GM23338 (cell line): ENCODE measurements around the gene GLRX. TPM values are rescaled to one million over a fixed set of nuclear protein-coding genes. Genes with fewer than 3 reads are reported as not detected.

ENCODE experiments used
- CREB1 ChIP-seq: fragments of 250-450 bp; sonication (Bioruptor Pico); IDR thresholded peaks from 2 replicates; pipeline ENCODE4 v1.5.0; 2020; ENCODE audit warnings: low read depth, mild to moderate bottlenecking, moderate library complexity
- EZH2 ChIP-seq: fragments of 200-600 bp; sonication (generic); IDR thresholded peaks from one replicate; pipeline ENCODE4 v1.8.0; 2017; ENCODE audit warnings: antibody characterized with exemption, mild to moderate bottlenecking, low read depth; ENCODE audit not compliant: unreplicated experiment
- JUNB ChIP-seq: IDR thresholded peaks from one replicate; pipeline ENCODE4 v1.6.1; 2016; ENCODE audit warnings: antibody characterized with exemption; ENCODE audit not compliant: unreplicated experiment
- STAT1 ChIP-seq: IDR thresholded peaks from one replicate; pipeline ENCODE4 v1.6.1; 2016; ENCODE audit warnings: antibody characterized with exemption; ENCODE audit not compliant: unreplicated experiment
- ZNF331 ChIP-seq: fragments of 250-450 bp; sonication (Bioruptor Pico); IDR thresholded peaks from 2 replicates; pipeline ENCODE4 v1.5.0; 2020; ENCODE audit warnings: low read depth, mild to moderate bottlenecking, moderate library complexity
- polyA plus RNA-seq: library from polyadenylated mRNA; unstranded; fragments of >200 nt; fragmentation: Nextera tagmentation; extraction: Ambion mirVana; gene quantifications from 2 replicates; pipeline ENCODE4 v1.2.1, GENCODE V29; 2016
- total RNA-seq: library from RNA; depleted of rRNA; stranded (reverse); fragments of >200 nt; shearing (Covaris generic); gene quantifications from 2 replicates; pipeline ENCODE4 v1.2.3, GENCODE V29; 2014; rRNA removed
- TF ChIP-seq, protein P1 (sequence below): fragments of 250-450 bp; sonication (Bioruptor Pico); IDR thresholded peaks from 2 replicates; pipeline ENCODE4 v1.5.0; 2020; ENCODE audit warnings: mild to moderate bottlenecking, moderate library complexity

GLRX gene
- total and polyA plus RNA-seq, 2 experiments from 2014 or later = 9.5 to 42.2 TPM

DNA sequence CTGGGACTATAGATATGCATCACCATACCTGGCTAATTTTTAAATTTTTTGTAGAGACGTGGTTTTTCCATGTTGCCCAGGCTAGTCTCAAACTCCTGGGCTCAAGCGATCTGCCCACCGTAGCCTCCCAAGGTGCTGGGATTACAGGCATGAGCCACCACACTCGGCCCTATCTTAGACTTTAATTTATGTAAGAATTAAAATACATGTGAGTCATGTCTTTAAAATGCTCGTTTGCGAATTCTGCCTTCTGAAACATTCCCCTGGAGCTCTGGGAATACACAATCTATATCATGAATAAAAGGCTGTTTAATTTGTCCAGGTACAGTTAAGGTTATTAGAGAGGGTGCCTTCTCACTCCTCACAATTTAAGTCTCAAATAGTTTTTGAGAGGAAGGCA is 58.6 kb downstream of the GLRX start (continued):
- TF ChIP-seq, protein P1, sequence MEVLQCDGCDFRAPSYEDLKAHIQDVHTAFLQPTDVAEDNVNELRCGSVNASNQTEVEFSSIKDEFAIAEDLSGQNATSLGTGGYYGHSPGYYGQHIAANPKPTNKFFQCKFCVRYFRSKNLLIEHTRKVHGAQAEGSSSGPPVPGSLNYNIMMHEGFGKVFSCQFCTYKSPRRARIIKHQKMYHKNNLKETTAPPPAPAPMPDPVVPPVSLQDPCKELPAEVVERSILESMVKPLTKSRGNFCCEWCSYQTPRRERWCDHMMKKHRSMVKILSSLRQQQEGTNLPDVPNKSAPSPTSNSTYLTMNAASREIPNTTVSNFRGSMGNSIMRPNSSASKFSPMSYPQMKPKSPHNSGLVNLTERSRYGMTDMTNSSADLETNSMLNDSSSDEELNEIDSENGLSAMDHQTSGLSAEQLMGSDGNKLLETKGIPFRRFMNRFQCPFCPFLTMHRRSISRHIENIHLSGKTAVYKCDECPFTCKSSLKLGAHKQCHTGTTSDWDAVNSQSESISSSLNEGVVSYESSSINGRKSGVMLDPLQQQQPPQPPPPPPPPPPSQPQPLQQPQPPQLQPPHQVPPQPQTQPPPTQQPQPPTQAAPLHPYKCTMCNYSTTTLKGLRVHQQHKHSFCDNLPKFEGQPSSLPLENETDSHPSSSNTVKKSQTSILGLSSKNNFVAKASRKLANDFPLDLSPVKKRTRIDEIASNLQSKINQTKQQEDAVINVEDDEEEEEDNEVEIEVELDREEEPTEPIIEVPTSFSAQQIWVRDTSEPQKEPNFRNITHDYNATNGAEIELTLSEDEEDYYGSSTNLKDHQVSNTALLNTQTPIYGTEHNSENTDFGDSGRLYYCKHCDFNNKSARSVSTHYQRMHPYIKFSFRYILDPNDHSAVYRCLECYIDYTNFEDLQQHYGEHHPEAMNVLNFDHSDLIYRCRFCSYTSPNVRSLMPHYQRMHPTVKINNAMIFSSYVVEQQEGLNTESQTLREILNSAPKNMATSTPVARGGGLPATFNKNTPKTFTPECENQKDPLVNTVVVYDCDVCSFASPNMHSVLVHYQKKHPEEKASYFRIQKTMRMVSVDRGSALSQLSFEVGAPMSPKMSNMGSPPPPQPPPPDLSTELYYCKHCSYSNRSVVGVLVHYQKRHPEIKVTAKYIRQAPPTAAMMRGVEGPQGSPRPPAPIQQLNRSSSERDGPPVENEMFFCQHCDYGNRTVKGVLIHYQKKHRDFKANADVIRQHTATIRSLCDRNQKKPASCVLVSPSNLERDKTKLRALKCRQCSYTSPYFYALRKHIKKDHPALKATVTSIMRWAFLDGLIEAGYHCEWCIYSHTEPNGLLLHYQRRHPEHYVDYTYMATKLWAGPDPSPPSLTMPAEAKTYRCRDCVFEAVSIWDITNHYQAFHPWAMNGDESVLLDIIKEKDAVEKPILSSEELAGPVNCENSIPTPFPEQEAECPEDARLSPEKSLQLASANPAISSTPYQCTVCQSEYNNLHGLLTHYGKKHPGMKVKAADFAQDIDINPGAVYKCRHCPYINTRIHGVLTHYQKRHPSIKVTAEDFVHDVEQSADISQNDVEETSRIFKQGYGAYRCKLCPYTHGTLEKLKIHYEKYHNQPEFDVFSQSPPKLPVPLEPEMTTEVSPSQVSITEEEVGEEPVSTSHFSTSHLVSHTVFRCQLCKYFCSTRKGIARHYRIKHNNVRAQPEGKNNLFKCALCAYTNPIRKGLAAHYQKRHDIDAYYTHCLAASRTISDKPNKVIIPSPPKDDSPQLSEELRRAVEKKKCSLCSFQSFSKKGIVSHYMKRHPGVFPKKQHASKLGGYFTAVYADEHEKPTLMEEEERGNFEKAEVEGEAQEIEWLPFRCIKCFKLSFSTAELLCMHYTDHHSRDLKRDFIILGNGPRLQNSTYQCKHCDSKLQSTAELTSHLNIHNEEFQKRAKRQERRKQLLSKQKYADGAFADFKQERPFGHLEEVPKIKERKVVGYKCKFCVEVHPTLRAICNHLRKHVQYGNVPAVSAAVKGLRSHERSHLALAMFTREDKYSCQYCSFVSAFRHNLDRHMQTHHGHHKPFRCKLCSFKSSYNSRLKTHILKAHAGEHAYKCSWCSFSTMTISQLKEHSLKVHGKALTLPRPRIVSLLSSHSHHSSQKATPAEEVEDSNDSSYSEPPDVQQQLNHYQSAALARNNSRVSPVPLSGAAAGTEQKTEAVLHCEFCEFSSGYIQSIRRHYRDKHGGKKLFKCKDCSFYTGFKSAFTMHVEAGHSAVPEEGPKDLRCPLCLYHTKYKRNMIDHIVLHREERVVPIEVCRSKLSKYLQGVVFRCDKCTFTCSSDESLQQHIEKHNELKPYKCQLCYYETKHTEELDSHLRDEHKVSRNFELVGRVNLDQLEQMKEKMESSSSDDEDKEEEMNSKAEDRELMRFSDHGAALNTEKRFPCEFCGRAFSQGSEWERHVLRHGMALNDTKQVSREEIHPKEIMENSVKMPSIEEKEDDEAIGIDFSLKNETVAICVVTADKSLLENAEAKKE (CRISPR knock-in tag) = no peak
- TF ChIP-seq CREB1 (CRISPR knock-in tag) (no peak), JUNB (no peak), EZH2 (no peak), STAT1 (no peak), ZNF331 (CRISPR knock-in tag) (no peak)

Other genes starting within 250 kb of the GLRX start
- 0.21 TPM in 1 of 2 replicates, not detected in the other for gene GPR150, start 202.6 kb downstream of the GLRX start, total RNA-seq
- gene GPR150, start 202.6 kb downstream of the GLRX start, polyA plus RNA-seq = 0.10 and 0.47 TPM in 2 replicates
- 2.4 and 6.3 TPM in 2 replicates for gene RFESD, start 175.9 kb downstream of the GLRX start, total RNA-seq
- gene RFESD, start 175.9 kb downstream of the GLRX start, polyA plus RNA-seq = 6.9 and 7.1 TPM in 2 replicates
- not detected in 2 replicates for gene SPATA9, start 139.7 kb downstream of the GLRX start, total RNA-seq
- not detected in 2 replicates for gene SPATA9, start 139.7 kb downstream of the GLRX start, polyA plus RNA-seq
- 8.8 and 10.0 TPM in 2 replicates for gene RHOBTB3, start 91.4 kb downstream of the GLRX start, total RNA-seq
- 13.4 and 15.7 TPM in 2 replicates for gene RHOBTB3, start 91.4 kb downstream of the GLRX start, polyA plus RNA-seq
- gene ELL2, start 139.1 kb upstream of the GLRX start, total RNA-seq = 17.7 and 32.6 TPM in 2 replicates
- gene ELL2, start 139.1 kb upstream of the GLRX start, polyA plus RNA-seq = 5.8 and 7.4 TPM in 2 replicates